Panc1 (cell line): Measurements from ENCODE around the gene GJA4. TPM values are rescaled to one million over a fixed set of nuclear protein-coding genes. Genes with fewer than 3 reads are reported as not detected.

Experiments
- ATAC-seq: fragments of 200-7000 bp; cut with Tn5 transposase; 2 replicates; pipeline ENCODE4 v1.9.1; 2020; ENCODE audit warnings: mild to moderate bottlenecking, moderate library complexity
- BruUV-seq: library from RNA; stranded (reverse); fragments of 400-500 nt; replicated peaks from 2 replicates; lab custom pipeline; 2021; lab: Mats Ljungman, UMichigan
- CTCF ChIA-PET: fragments of 300-600 bp; sonication (Branson Sonifier 250); formaldehyde crosslinking; loops from one replicate; lab custom pipeline; 2022; ENCODE audit warnings: antibody characterized with exemption; lab: Charles Lee
- POLR2A ChIA-PET: fragments of 300-600 bp; sonication (Branson Sonifier 250); formaldehyde crosslinking; loops from one replicate; lab custom pipeline; 2022; ENCODE audit warnings: antibody characterized with exemption; lab: Charles Lee
- DNase-seq: peaks from one replicate; pipeline ENCODE4 v3.0.0-alpha.2; 2010; ENCODE audit warnings: low read depth, low spot score
- H3K27ac ChIP-seq: 2 replicates; pipeline ENCODE4 v1.5.1; 2011; ENCODE audit warnings: mild to moderate bottlenecking, low read length, inconsistent platforms
- H3K27me3 ChIP-seq: fragments of 200-500 bp; sonication (Bioruptor generic); 2 replicates; pipeline ENCODE4 v1.6.0; 2014; ENCODE audit warnings: low read length, inconsistent platforms; ENCODE audit not compliant: control insufficient read depth, insufficient read depth
- H3K36me3 ChIP-seq: fragments of 200-500 bp; sonication (Bioruptor generic); 2 replicates; pipeline ENCODE4 v1.5.1; 2014; ENCODE audit warnings: inconsistent platforms, mild to moderate bottlenecking, low read length, moderate library complexity; ENCODE audit not compliant: control insufficient read depth, insufficient read depth
- H3K4me1 ChIP-seq: 2 replicates; pipeline ENCODE4 v1.5.1; 2011; ENCODE audit warnings: inconsistent platforms, mild to moderate bottlenecking, low read length, moderate library complexity; ENCODE audit not compliant: control insufficient read depth, insufficient read depth
- H3K4me3 ChIP-seq, 2 experiments: 2 replicates each; pipeline ENCODE4 v1.5.1; 2011 to 2012; ENCODE audit warnings: low read depth in 2 of 2, low read length in 2 of 2, mild to moderate bottlenecking in 2 of 2, inconsistent platforms in 1 of 2, moderate library complexity in 1 of 2
- H3K9me3 ChIP-seq: fragments of 200-500 bp; sonication (Bioruptor generic); 2 replicates; pipeline ENCODE4 v1.5.1; 2014; ENCODE audit warnings: low read depth, mild to moderate bottlenecking, inconsistent platforms, low read length, moderate library complexity; ENCODE audit not compliant: control insufficient read depth, insufficient read depth
- POLR2AphosphoS5 ChIP-seq: IDR thresholded peaks from 2 replicates; pipeline ENCODE4 v1.6.1; 2012; ENCODE audit warnings: mild to moderate bottlenecking, low read depth, low read length, moderate library complexity
- SIN3A ChIP-seq: IDR thresholded peaks from 2 replicates; pipeline ENCODE4 v1.6.1; 2012; ENCODE audit warnings: low read depth, mild to moderate bottlenecking, low read length, moderate library complexity, borderline replicate concordance; ENCODE audit not compliant: insufficient read depth
- TCF7L2 ChIP-seq: IDR thresholded peaks from 2 replicates; pipeline ENCODE4 v1.6.1; 2011; ENCODE audit warnings: mild to moderate bottlenecking, low read depth, low read length, inconsistent platforms
- in situ Hi-C: cut with HindIII; loops from 2 replicates; pipeline ENCODE4 v1.10.0; 2016; ENCODE audit warnings: low sequenced_read_pairs, low pct_unique_long_range_greater_than_20kb
- intact Hi-C: fragments of 100-400 bp; cut with micrococcal nuclease; formaldehyde crosslinking; loops from one replicate; pipeline ENCODE4 v1.10.0; 2022; ENCODE audit not compliant: unreplicated experiment
- total RNA-seq: library from RNA; stranded (reverse); gene quantifications from one replicate; pipeline ENCODE4 v1.2.1, GENCODE V29; 2021; ENCODE audit not compliant: unreplicated experiment
- TF ChIP-seq, protein P1 (sequence below), 2 experiments: IDR thresholded peaks; 2 replicates each; pipeline ENCODE4 v1.6.1; 2011 to 2012; ENCODE audit warnings: low read depth in 2 of 2, control low read depth in 1 of 2, low read length in 1 of 2, mild to moderate bottlenecking in 1 of 2, moderate library complexity in 1 of 2; ENCODE audit not compliant: insufficient read depth in 1 of 2
- TF ChIP-seq, protein P2 (sequence below): fragments of 450-650 bp; IDR thresholded peaks from 2 replicates; pipeline ENCODE4 v1.5.1; 2017; ENCODE audit warnings: mild to moderate bottlenecking

The GJA4 gene
- total RNA-seq, 1 experiment from 2014 or later: not detected

DNA sequence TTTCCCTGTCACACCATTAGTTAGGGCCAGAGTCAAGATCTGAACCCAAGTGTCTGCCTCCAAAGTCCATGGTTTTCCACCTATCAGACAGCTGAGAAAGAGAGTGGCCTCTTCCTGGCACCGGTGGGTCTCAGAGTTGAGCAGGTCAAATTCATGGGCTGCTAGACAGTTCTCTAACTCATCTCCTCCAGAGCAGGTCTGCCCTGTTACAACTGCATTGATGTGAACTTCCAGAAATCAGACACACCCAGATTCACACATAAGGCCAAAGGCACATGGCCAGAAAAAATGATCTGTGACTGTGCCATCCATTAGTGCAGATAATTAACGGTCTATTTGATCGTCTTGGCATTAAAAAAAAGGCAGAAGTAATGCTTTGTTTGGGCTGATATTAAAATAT is 49.3 kb downstream of the GJA4 start:
- no peaks in the 10 kb centered on the region for H3K36me3 ChIP-seq
- no peak overlapping the region for H3K27ac ChIP-seq
- no peaks in the 10 kb centered on the region for H3K27me3 ChIP-seq
- H3K4me3 ChIP-seq: no peak overlapping the region
- DNase-seq (no peak), ATAC-seq (no peak)
- intact Hi-C loops (no loop called here), in situ Hi-C loops (no loop called here)
- CTCF ChIA-PET: no interaction called here
- no TSS peak for BruUV-seq
- POLR2A ChIA-PET: no interaction called here
- no peaks in the 10 kb centered on the region for H3K9me3 ChIP-seq
- TF ChIP-seq, protein P1, sequence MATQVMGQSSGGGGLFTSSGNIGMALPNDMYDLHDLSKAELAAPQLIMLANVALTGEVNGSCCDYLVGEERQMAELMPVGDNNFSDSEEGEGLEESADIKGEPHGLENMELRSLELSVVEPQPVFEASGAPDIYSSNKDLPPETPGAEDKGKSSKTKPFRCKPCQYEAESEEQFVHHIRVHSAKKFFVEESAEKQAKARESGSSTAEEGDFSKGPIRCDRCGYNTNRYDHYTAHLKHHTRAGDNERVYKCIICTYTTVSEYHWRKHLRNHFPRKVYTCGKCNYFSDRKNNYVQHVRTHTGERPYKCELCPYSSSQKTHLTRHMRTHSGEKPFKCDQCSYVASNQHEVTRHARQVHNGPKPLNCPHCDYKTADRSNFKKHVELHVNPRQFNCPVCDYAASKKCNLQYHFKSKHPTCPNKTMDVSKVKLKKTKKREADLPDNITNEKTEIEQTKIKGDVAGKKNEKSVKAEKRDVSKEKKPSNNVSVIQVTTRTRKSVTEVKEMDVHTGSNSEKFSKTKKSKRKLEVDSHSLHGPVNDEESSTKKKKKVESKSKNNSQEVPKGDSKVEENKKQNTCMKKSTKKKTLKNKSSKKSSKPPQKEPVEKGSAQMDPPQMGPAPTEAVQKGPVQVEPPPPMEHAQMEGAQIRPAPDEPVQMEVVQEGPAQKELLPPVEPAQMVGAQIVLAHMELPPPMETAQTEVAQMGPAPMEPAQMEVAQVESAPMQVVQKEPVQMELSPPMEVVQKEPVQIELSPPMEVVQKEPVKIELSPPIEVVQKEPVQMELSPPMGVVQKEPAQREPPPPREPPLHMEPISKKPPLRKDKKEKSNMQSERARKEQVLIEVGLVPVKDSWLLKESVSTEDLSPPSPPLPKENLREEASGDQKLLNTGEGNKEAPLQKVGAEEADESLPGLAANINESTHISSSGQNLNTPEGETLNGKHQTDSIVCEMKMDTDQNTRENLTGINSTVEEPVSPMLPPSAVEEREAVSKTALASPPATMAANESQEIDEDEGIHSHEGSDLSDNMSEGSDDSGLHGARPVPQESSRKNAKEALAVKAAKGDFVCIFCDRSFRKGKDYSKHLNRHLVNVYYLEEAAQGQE (IDR thresholded peaks at IDR 0.05; ENCODE audit: insufficient read depth in 1 of 2, low read depth in 2 of 2, low read length in 1 of 2): no peak
- TF ChIP-seq SIN3A (no peak), POLR2AphosphoS5 (no peak), TCF7L2 (no peak)
- TF ChIP-seq, protein P2, sequence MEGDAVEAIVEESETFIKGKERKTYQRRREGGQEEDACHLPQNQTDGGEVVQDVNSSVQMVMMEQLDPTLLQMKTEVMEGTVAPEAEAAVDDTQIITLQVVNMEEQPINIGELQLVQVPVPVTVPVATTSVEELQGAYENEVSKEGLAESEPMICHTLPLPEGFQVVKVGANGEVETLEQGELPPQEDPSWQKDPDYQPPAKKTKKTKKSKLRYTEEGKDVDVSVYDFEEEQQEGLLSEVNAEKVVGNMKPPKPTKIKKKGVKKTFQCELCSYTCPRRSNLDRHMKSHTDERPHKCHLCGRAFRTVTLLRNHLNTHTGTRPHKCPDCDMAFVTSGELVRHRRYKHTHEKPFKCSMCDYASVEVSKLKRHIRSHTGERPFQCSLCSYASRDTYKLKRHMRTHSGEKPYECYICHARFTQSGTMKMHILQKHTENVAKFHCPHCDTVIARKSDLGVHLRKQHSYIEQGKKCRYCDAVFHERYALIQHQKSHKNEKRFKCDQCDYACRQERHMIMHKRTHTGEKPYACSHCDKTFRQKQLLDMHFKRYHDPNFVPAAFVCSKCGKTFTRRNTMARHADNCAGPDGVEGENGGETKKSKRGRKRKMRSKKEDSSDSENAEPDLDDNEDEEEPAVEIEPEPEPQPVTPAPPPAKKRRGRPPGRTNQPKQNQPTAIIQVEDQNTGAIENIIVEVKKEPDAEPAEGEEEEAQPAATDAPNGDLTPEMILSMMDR: no peak
- no peaks in the 10 kb centered on the region for H3K4me1 ChIP-seq

DNA sequence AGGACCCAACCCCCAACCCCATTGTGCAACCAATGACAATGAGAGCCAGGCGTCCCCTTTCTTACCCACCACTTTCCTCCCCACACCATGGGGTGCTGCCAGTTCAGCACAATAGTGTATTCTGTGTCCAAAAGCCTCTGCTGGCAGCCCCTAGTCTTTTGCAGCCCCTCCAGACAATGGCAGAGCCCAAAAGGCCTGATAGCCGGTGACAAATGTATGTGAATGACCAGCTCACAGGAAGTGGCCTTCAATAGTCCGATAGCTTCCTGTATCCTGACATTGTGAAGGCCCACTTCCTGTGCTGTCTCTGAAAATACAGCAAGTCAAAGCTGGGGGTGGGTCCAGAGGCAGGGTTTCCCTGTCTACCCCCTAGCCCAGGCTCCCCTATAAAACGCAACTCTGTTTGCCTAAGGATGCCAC is 50.2 kb downstream of the GJA4 start:
- Histone ChIP-seq H3K27ac (no peak overlapping the region), H3K4me3 (no peak overlapping the region), H3K27me3 (no peaks in the 10 kb centered on the region), H3K36me3 (no peaks in the 10 kb centered on the region), H3K4me1 (no peaks in the 10 kb centered on the region), H3K9me3 (no peaks in the 10 kb centered on the region)
- ChIA-PET CTCF (no interaction called here), POLR2A (no interaction called here)
- in situ Hi-C loops (no loop called here), intact Hi-C loops (no loop called here)
- ATAC-seq (no peak), DNase-seq (no peak)
- TF ChIP-seq, protein P1 (IDR thresholded peaks at IDR 0.05; ENCODE audit: insufficient read depth in 1 of 2, low read depth in 2 of 2, low read length in 1 of 2): no peak
- TF ChIP-seq POLR2AphosphoS5 (no peak), SIN3A (no peak), TCF7L2 (no peak)
- TF ChIP-seq, protein P2: no peak
- BruUV-seq: no TSS peak
